Heart left ventricle (tissue), 13 donors: ENCODE data around the gene TACC3.

Source experiments
- POLR2A ChIP-seq, 2 donors: fragments of 450-650 bp; IDR thresholded peaks; one replicate each; pipeline ENCODE4 v1.6.1; 2017; ENCODE audit warnings: antibody characterized with exemption in 2 of 2, mild to moderate bottlenecking in 2 of 2, moderate library complexity in 2 of 2
- TF ChIP-seq, protein P1 (sequence below), 12 donors: fragments of 200-600 bp; sonication (generic) in 4 of 12; IDR thresholded peaks; one replicate each; pipeline versions ENCODE4 v1.5.0 to v1.8.0; 2018 to 2022; ENCODE audit warnings: antibody characterized with exemption in 12 of 12, mild to moderate bottlenecking in 5 of 12
- donor health status: ischemic (EF 13 %, LVEDD 7.1; RV severe dilation, severe dysfunction).
- donor health status: DM: no; HTN: yes; CAD: no.
- donor health status: DM: no; HTN: no; CAD: no.
- donor health status: ischemic (EF 25% LVEDD 6.9; RV normal size, moderate dysfunction).
- donor health status: ischemic (EF 25% LVEDD 5.7; RV mildly dilated, moderate dysfunction).
- donor health status: ischemic (EF 35%, LVEDD 5.7; RV mildly dilated, moderate dysfunction).
- donor health status: nonischemic (EF 11% LVEDD 7.7; RV severe dilation, severe dysfunction).
- donor health status: DM: yes; HTN: yes; CAD: no.
- donor health status: PGD.
- donor health status: ischemic (EF 29% LVEDD 5.4; RV normal size, mild dysfunction).
- donor health status: nonischemic (EF 23%, LVEDD 6.1; RV moderate dilation, normal function).

DNA sequence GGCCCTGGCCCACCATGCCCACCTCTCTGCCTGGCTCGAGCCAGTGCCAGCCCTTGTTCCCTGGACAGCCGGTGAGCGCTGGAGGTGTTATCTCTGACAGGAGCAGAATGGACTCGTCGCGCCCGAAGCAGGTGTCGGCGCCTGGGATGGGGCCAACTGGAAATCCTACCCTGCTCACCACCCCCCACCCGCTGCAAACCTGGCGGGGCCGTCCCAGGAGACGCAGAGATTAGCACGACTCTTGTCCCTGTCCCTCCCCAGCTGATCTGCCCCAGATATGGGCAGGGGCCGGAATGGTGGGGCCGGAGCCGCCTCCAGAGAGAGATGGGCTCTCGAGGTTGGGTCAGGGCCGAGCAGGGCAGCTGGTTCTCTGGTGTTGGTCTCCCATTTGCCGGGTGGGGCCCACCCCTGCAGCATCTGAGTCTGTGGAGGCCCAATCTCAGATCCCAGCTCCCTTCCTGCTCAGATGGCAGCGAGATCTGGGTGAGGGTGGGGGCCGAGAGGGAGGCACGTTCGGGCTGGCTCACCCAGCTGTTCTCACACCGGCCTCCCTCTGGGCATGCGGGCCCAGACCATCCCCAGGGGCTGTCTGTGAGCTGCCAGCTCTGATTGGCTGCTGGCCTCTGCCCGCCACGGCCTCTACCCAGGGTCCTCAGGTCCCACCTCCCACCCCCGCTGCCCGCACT lies 51.7 kb downstream of the TACC3 start:
- TF ChIP-seq, protein P1, sequence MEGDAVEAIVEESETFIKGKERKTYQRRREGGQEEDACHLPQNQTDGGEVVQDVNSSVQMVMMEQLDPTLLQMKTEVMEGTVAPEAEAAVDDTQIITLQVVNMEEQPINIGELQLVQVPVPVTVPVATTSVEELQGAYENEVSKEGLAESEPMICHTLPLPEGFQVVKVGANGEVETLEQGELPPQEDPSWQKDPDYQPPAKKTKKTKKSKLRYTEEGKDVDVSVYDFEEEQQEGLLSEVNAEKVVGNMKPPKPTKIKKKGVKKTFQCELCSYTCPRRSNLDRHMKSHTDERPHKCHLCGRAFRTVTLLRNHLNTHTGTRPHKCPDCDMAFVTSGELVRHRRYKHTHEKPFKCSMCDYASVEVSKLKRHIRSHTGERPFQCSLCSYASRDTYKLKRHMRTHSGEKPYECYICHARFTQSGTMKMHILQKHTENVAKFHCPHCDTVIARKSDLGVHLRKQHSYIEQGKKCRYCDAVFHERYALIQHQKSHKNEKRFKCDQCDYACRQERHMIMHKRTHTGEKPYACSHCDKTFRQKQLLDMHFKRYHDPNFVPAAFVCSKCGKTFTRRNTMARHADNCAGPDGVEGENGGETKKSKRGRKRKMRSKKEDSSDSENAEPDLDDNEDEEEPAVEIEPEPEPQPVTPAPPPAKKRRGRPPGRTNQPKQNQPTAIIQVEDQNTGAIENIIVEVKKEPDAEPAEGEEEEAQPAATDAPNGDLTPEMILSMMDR (IDR thresholded peaks at IDR 0.05), result no peak
- no peak for TF ChIP-seq POLR2A (IDR thresholded peaks at IDR 0.05)
